Glomerular endothelial cell (primary cell): ENCODE measurements around the gene SRGAP3. TPM values are rescaled to one million over a fixed set of nuclear protein-coding genes. Genes with fewer than 3 reads are reported as not detected.

ENCODE experiments used
- DNase-seq: peaks from one replicate; pipeline ENCODE4 v3.0.0-alpha.2; 2011; ENCODE audit warnings: low read depth, low spot score; ENCODE audit errors: extremely low read depth
- total RNA-seq: library from RNA; depleted of rRNA; stranded (reverse); fragments of >200 nt; gene quantifications from 2 replicates; pipeline ENCODE4 v1.2.3, GENCODE V29; 2015

The SRGAP3 gene
- total RNA-seq, 1 donor from 2014 or later: 0.76 TPM

DNA sequence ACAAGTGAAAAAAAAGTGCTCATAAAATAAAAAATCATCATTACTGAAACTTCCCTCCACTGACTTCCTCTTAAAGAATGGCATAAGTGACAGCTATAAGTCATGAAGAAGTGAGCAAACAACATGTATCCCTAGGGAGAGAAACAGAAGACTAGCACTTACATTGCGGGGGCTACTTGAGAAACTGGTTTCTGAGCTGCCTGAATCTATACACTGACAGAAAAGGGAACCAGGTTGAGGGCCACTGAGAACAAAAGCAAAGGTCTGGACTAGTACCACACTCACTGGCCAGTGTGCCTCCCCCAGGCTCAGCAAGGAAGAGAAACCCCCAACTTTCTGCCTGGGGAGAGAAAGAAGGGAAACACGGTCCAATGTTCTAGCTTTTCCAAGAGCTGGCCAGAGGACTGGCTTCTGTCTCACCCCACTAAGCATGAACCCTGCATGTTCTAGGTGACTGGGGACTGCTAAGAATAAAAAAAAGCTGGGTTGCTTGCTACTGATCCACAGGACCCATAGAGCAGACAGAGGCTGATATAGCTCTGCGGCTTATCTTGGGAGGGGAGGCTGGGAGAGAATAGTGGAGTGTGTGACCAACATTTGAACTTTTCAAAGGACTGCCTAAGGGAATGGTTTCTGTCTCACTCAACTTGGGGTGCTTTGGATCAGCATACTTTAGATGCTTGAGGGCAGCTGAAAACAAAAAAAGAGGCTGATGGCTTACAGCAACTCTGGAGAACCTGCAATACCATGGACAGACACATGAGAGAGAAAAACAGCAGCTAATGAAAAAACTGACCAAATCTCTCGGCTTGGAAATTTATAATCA, 294.3 kb downstream of the SRGAP3 start:
- no peak for DNase-seq

DNA sequence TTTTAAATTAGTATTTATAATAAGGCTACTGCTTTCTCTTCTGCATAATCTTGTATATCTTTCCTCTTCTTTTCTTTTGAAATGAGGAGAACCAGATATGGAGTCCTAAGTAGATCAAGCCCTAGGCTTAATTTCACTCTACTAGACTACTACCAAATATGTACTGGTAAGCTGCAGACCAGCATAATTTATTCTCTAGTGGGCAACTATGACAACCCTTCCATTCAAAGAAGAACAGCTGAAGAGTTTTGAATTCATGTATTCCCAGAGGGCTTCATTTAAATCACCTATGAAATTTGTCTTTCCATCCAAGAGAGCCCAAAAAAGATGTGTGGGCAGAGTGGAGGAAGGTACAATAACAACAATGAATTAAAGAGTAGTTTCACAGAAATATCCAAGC, 296.1 kb downstream of the SRGAP3 start:
- DNase-seq: no peak

DNA sequence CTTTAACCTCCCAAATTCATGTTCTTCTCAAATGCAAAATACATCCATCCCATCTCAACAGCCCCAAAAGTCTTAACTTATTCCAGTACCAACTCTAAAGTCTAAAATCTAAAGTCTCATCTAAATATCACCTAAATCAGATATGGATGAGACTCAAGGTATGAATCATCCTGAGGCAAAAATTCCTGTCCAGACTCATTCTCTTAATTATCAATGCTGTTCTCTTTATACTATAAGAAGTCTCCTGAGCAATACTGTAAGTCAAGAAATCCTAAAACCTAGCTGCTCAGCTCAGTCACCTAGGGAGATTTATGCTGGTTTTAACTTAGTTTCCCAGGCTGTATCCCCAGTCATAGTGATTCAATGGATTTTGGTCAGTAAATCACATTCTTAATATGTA, 297.3 kb downstream of the SRGAP3 start:
- no peak for DNase-seq

DNA sequence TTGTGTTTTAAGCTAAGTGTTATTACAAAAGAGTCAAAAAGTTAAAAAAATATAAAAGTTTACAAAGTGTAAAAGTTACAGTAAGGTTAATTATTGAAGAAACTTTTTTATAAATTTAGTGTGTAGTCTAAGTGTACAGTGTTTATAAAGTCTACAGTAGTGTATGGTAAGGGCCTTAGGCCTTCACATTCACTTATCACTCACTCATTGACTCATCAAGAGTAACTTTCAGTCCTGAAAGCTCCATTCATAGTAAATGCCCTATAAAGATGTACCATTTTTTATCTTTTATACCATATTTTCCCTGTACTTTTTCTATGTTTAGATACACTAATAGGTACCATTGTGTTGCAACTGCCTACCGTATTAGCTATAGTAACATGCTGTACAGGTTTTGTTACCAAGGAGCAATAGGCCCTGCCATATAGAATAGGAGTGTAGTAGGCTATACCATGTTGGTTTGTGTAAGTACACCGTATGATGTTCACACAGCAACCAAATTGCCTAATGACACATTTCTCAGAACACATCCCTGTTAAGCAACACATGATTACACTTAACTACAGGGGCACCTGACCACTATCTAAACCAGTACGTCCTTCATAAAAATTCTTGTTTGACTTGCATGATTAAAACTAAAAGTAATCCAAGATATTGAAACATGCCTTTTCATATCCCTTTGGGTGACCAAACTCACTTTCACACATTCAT, 303.4 kb downstream of the SRGAP3 start:
- no peak for DNase-seq

DNA sequence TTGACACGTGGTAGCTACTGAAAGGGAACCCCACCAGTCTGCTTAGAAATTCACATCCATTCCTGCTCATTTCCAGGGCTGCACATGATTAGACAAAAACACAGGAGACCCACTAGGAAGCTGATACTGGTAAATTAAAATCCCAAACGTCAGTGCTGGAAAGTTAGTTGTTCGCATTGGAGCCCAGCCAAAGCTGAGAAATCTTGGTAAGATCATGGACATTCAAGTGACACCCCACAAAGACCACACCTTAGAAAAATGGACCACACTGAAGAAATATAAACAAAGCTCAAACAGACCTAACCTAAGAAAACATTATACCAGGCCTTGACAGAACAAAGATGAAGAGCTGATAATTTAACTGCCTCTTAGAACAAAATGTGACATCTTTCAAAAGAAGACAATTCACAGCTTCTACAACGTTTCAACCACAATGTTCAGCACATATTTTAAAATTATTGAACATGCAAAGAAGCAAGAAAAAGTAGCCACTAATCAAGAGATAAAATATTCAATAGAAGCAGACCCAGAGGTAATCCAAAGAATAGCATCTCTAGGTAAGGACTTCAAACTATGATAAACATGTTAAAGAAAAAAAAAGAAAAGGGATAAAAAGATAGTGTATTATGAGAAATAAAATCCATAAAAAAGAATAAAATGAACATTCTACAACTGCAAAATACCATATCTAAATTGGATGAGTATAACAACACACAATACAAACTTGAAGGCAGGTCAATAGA, 306.5 kb downstream of the SRGAP3 start:
- no peak for DNase-seq

DNA sequence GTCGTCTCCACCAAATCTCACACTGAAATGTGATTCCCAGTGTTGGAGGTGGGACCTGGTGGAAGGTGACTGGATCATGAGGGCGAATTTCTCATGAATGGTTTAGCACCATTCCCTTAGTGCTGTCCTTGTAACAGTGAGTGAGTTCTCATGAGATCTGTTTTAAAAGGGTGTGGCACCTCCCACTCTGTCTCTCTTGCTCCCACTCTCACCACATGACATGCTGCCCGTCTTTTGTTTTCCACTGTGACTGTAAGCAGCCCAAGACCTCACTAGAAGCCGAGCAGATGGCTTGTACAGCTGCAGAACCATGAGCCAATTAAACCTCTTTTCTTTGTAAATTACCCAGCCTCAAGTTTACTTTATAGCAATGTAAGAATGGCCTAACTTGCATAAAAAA, 307.3 kb downstream of the SRGAP3 start:
- DNase-seq: no peak

DNA sequence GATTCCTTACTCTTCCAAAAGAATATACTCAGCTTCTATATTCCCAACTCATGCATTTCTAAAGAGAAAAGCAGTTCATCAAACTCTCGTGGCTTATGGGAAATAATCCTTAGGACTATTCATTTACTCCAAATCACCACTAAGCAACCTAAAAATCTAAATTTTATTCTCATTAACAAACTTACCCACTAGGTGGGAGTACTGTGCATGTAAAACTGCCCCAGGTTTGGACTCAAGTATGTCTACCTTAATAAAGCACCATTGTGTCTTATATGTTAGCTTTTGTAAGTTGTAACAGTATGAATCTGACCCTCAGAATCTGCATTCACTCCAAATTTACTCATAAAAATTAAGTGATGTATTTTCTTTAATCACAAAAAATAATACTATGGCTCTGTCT, 311.4 kb downstream of the SRGAP3 start:
- peak; percentile 31 for DNase-seq

DNA sequence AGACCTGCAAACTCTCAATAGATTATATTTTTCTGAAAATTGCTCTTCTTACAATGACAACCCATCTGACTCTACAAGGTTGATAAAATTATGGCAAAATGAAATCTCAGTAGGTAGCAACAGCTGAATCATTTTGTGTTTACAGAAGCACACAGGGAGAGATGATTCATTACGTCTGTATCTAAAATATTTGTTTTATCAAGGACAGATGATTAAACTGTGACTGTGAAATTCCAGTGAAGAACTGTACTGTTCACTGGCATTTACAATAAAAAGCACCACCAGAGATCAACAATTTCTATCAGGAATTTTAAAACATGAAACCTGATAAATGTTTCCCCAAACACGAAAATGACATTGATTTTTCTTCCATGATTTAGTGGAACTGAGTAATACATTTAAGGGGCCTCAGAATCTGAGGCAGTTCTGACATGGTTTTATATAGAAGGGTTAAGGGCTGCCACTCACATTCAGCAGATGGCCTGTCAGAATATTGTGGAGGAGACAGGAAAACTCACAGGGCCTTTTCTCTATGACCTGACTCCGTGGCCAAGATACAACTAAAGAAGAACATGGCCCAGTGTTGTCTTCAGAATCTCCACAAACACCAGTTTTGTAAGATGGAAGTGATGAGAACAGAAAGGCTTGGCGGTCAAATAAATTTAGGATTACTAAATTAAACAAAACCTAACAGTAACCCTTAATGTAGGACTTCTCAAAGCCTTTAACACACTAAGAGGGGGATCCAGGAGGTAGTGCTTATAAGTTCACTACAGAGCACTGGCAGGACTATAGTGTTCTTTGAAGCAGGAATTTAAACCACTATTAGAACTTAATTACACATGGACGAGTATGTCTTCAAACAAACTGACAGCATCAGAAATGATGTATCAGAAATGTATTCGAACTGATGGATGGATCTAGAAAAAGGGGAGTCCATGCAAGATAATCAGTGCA, 312.1 kb downstream of the SRGAP3 start:
- peak; percentile 50 for DNase-seq

DNA sequence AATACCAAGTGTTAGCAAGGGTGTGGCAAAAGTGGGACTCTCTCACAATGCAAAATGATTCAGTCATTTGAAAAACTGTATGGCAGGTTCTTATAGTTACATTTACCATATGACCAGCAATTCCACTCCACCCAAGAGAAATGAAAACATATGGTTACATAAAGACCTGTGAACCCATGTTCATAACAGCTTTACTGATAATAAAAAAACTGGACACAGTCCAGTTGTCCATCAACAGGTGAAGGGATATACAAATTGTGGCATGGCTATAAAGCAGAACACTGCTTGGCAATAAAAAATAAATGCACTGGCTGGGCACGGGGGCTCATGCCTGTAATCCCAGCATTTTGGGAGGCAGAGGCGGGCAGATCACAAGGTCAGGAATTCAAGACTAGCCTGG, 316.9 kb downstream of the SRGAP3 start:
- DNase-seq: no peak

DNA sequence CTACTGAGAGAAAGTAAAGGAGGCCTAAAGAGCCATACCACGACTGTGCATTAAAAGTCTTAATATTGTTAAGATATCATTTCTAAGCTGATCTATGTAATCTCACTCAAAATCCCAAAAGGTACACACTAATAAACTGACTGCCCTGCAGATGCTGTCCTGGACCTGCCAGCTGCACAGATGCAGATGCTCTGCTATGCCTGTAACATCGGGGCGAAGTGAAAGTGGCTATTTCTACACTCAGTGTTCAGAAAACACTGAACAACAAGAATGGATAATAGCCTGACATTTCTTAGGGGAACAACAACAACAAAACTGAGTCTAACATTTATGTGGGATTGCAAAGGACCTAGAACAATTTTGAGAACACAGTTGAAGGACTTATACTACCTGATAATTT, 318.1 kb downstream of the SRGAP3 start:
- DNase-seq: no peak

Other genes with a start within 250 kb of the SRGAP3 start
- gene THUMPD3, start 113.4 kb upstream of the SRGAP3 start, total RNA-seq: 16.6 and 23.8 TPM in 2 replicates
- gene SETD5, start 148.0 kb upstream of the SRGAP3 start, total RNA-seq: 58.8 and 88.4 TPM in 2 replicates